ENCODE data around the gene SAA4. TPM values are rescaled to one million over a fixed set of nuclear protein-coding genes. Genes with fewer than 3 reads are reported as not detected.
"Not testable (repeated sequence)": the region's sequence is repeated elsewhere in the genome, so short reads cannot be mapped to it uniquely, and the experiment has no call there.

The SAA4 gene
- total RNA-seq, 4 donors from 2014 or later: not detected

- DNase-seq: no peak
- Histone ChIP-seq H3K9me3 (no peaks in the 10 kb centered on the region), H3K27me3 (no peaks in the 10 kb centered on the region), H3K36me3 (no peaks in the 10 kb centered on the region), H3K4me1 (no peaks in the 10 kb centered on the region), H3K27ac (no peak overlapping the region), H3K4me3 (no peak overlapping the region)
- TF ChIP-seq POLR2A (IDR thresholded peaks at IDR 0.05) (no peak), CTCF (IDR thresholded peaks at IDR 0.05) (no peak)
Observed at GRCh38 chr11:18271206-18271605, 34.6 kb upstream of the SAA4 start.

GRCh38 chr11:18270102-18270501, 33.5 kb upstream of the SAA4 start:
- Histone ChIP-seq H3K4me1 (no peaks in the 10 kb centered on the region), H3K27me3 (no peaks in the 10 kb centered on the region), H3K9me3 (no peaks in the 10 kb centered on the region), H3K36me3 (no peaks in the 10 kb centered on the region), H3K27ac (no peak overlapping the region), H3K4me3 (no peak overlapping the region)
- TF ChIP-seq CTCF (IDR thresholded peaks at IDR 0.05) (no peak), POLR2A (IDR thresholded peaks at IDR 0.05) (no peak)
- DNase-seq: peak in 1 of 3 donors; percentile 43

GRCh38 chr11:18269252-18269651, 32.6 kb upstream of the SAA4 start:
- H3K27ac ChIP-seq, H3K4me1 ChIP-seq, H3K9me3 ChIP-seq, DNase-seq, H3K36me3 ChIP-seq, H3K27me3 ChIP-seq, H3K4me3 ChIP-seq: not testable (repeated sequence)

GRCh38 chr11:18267335-18268133, 30.9 kb upstream of the SAA4 start:
- H3K36me3 ChIP-seq, DNase-seq, H3K27me3 ChIP-seq, H3K4me1 ChIP-seq, H3K4me3 ChIP-seq, H3K9me3 ChIP-seq: not testable (repeated sequence)
- peak overlapping the region in 3 of 4 donors; percentile 46 to 72 (median 55) for H3K27ac ChIP-seq

- Histone ChIP-seq H3K4me1 (no peaks in the 10 kb centered on the region), H3K9me3 (no peaks in the 10 kb centered on the region), H3K27me3 (no peaks in the 10 kb centered on the region), H3K4me3 (no peak within 1 kb of the TSS), H3K27ac (no peak within 1 kb of the TSS), H3K36me3 (no peaks in the 10 kb centered on the region)
- DNase-seq: no peak
- TF ChIP-seq POLR2A (IDR thresholded peaks at IDR 0.05) (no peak), CTCF (IDR thresholded peaks at IDR 0.05) (no peak)
Observed at GRCh38 chr11:18265949-18266348, 29.3 kb upstream of the SAA4 start, which contains the start of gene SAA1. TSS of gene SAA1 (plus strand) at chr11:18266264. CDS start at chr11:18266888, 624 bp downstream.

- no peak for DNase-seq
- Histone ChIP-seq H3K27ac (no peak overlapping the region), H3K4me3 (no peak overlapping the region), H3K4me1 (no peaks in the 10 kb centered on the region), H3K9me3 (no peaks in the 10 kb centered on the region), H3K36me3 (no peaks in the 10 kb centered on the region), H3K27me3 (no peaks in the 10 kb centered on the region)
- TF ChIP-seq CTCF (IDR thresholded peaks at IDR 0.05): no peak
- no peak for TF ChIP-seq POLR2A (IDR thresholded peaks at IDR 0.05)
Observed at GRCh38 chr11:18264677-18265555, 28.3 kb upstream of the SAA4 start.
